ENCODE results near the gene POLRMT.

DNA sequence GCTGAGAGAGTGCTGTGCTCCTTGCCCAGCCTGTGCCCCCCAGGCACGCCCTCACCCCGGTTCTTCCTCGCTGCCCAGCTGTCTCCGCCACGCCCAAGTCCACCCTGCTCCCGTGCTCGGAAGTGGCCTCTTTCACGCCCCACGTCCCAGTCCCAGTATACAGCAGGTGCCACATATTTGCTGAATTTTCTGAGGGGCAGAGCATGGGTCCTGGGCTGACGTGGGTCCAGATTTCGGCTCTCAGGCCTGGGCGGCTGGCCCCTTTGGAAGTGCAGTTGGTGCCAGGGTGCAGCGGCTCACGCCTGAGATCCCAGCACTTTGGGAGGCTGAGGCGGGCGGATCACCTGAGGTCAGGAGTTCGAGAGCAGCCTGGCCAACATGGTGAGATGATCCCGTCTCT lies 40.3 kb downstream of the POLRMT start:
- no peak for TF ChIP-seq MAX (IDR thresholded peaks at IDR 0.05)
- no peak for TF ChIP-seq TAF1 (IDR thresholded peaks at IDR 0.05; ENCODE audit: low read depth)
- no peak for TF ChIP-seq RAD21 (IDR thresholded peaks at IDR 0.05; ENCODE audit: low read depth)
- TF ChIP-seq EGR1 (IDR thresholded peaks at IDR 0.05), result no peak
- TF ChIP-seq, protein P1, sequence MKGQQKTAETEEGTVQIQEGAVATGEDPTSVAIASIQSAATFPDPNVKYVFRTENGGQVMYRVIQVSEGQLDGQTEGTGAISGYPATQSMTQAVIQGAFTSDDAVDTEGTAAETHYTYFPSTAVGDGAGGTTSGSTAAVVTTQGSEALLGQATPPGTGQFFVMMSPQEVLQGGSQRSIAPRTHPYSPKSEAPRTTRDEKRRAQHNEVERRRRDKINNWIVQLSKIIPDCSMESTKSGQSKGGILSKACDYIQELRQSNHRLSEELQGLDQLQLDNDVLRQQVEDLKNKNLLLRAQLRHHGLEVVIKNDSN (IDR thresholded peaks at IDR 0.05), result no peak
- TF ChIP-seq TCF12 (IDR thresholded peaks at IDR 0.05; ENCODE audit: low read depth), result no peak
- TF ChIP-seq REST (IDR thresholded peaks at IDR 0.05; ENCODE audit: low read depth), result no peak
- no peak for TF ChIP-seq CREB1 (IDR thresholded peaks at IDR 0.05; ENCODE audit: low read depth)

Data from Ishikawa (cell line).